ENCODE measurements around the gene FDX2. TPM values are rescaled to one million over a fixed set of nuclear protein-coding genes. Genes with fewer than 3 reads are reported as not detected.

Gene FDX2
- total and polyA plus RNA-seq, 2 experiments from 2014 or later = 24.9 to 49.3 TPM

GRCh38 chr19:10290357-10290875, 25.4 kb downstream of the FDX2 start:
- H3K79me2 ChIP-seq = no peaks in the 10 kb centered on the region
- H3K36me3 ChIP-seq (replicated peaks; ENCODE audit: insufficient read depth, low read depth) = no peaks in the 10 kb centered on the region
- no peak overlapping the region for H3K4me3 ChIP-seq
- H3K9me3 ChIP-seq (ENCODE audit: low read depth) = no peaks in the 10 kb centered on the region
- no peak for DNase-seq (ENCODE audit: low spot score)
- no peaks in the 10 kb centered on the region for H4K20me1 ChIP-seq (ENCODE audit: insufficient read depth, poor library complexity, severe bottlenecking)
- H3K9me2 ChIP-seq (replicated peaks; ENCODE audit: insufficient read depth) = no peaks in the 10 kb centered on the region
- peaks cover 40% of the 10 kb centered on the region for H3K4me1 ChIP-seq (ENCODE audit: insufficient read depth)
- WGBS (ENCODE audit: low lambda C conversion rate, missing lambda C conversion rate) = 4% methylated on average over 30 of the region's 30 CpGs
- peaks cover 87% of the 10 kb centered on the region for H3K27me3 ChIP-seq
- no peak overlapping the region for H2AFZ ChIP-seq
- TF ChIP-seq EZH2phosphoT487 (IDR thresholded peaks at IDR 0.05; ENCODE audit: low read depth, severe bottlenecking, unreplicated experiment) (no peak), EZH2 (IDR thresholded peaks at IDR 0.05; ENCODE audit: borderline replicate concordance) (peak; percentile 42)
- TF ChIP-seq, protein P1, sequence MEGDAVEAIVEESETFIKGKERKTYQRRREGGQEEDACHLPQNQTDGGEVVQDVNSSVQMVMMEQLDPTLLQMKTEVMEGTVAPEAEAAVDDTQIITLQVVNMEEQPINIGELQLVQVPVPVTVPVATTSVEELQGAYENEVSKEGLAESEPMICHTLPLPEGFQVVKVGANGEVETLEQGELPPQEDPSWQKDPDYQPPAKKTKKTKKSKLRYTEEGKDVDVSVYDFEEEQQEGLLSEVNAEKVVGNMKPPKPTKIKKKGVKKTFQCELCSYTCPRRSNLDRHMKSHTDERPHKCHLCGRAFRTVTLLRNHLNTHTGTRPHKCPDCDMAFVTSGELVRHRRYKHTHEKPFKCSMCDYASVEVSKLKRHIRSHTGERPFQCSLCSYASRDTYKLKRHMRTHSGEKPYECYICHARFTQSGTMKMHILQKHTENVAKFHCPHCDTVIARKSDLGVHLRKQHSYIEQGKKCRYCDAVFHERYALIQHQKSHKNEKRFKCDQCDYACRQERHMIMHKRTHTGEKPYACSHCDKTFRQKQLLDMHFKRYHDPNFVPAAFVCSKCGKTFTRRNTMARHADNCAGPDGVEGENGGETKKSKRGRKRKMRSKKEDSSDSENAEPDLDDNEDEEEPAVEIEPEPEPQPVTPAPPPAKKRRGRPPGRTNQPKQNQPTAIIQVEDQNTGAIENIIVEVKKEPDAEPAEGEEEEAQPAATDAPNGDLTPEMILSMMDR (IDR thresholded peaks at IDR 0.05; ENCODE audit: poor library complexity) = no peak
- peak overlapping the region; percentile 80 for H3K4me2 ChIP-seq
- H3K27ac ChIP-seq = no peak overlapping the region

DNA sequence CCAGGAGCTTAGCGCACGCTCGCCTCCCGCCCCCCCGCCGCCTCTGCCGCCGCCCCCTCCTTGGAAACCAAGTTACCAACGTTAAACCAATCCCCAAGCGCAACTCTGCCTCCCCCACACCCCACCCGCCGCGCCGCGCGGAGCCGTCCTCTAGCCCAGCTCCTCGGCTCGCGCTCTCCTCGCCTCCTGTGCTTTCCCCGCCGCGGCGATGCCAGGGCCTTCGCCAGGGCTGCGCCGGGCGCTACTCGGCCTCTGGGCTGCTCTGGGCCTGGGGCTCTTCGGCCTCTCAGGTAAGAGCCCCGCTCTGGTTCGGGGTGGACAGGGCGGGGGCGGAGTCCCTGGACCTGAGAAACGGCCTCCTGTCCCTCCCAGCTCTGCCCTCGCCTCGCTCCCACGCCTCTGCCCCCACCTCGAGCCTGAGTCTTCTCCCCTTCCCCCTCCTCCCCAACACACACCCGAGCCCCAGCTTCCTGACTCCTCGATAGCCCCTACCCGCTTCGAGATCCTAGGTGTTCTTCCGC, 25.9 kb downstream of the FDX2 start, which contains the start of gene ICAM5:
Gene ICAM5, plus strand, starts transcription at position 117 of the 521 bp plus-strand sequence. Its CDS starts 92 bp downstream, at position 209.
- H3K9me3 ChIP-seq (ENCODE audit: low read depth) = no peaks in the 10 kb centered on the region
- H3K4me2 ChIP-seq = peak within 1 kb of the TSS; percentile 80
- H3K79me2 ChIP-seq = no peaks in the 10 kb centered on the region
- peak within 1 kb of the TSS; percentile 52 for H3K4me3 ChIP-seq
- no peaks in the 10 kb centered on the region for H4K20me1 ChIP-seq (ENCODE audit: insufficient read depth, poor library complexity, severe bottlenecking)
- DNase-seq (ENCODE audit: low spot score) = no peak
- peak; percentile 1 for TF ChIP-seq EZH2 (IDR thresholded peaks at IDR 0.05; ENCODE audit: borderline replicate concordance)
- TF ChIP-seq, protein P1 (IDR thresholded peaks at IDR 0.05; ENCODE audit: poor library complexity) = no peak
- no peak for TF ChIP-seq EZH2phosphoT487 (IDR thresholded peaks at IDR 0.05; ENCODE audit: low read depth, severe bottlenecking, unreplicated experiment)
- no peaks in the 10 kb centered on the region for H3K36me3 ChIP-seq (replicated peaks; ENCODE audit: insufficient read depth, low read depth)
- peaks cover 82% of the 10 kb centered on the region for H3K27me3 ChIP-seq
- no peaks in the 10 kb centered on the region for H3K9me2 ChIP-seq (replicated peaks; ENCODE audit: insufficient read depth)
- peaks cover 39% of the 10 kb centered on the region for H3K4me1 ChIP-seq (ENCODE audit: insufficient read depth)
- H2AFZ ChIP-seq = peak within 1 kb of the TSS; percentile 83
- no peak within 1 kb of the TSS for H3K27ac ChIP-seq
- WGBS (ENCODE audit: low lambda C conversion rate, missing lambda C conversion rate) = 7% methylated on average over 25 of the region's 45 CpGs

GRCh38 chr19:10289167-10289835, 26.5 kb downstream of the FDX2 start:
- no peak overlapping the region for H3K27ac ChIP-seq
- H2AFZ ChIP-seq = peak overlapping the region; percentile 83
- 2% methylated on average over 44 of the region's 50 CpGs for WGBS (ENCODE audit: low lambda C conversion rate, missing lambda C conversion rate)
- H3K36me3 ChIP-seq (replicated peaks; ENCODE audit: insufficient read depth, low read depth) = no peaks in the 10 kb centered on the region
- peak overlapping the region; percentile 52 for H3K4me3 ChIP-seq
- peaks cover 76% of the 10 kb centered on the region for H3K27me3 ChIP-seq
- no peaks in the 10 kb centered on the region for H3K9me2 ChIP-seq (replicated peaks; ENCODE audit: insufficient read depth)
- DNase-seq (ENCODE audit: low spot score) = peak; percentile 68
- H3K4me2 ChIP-seq = peak overlapping the region; percentile 80
- TF ChIP-seq EZH2 (IDR thresholded peaks at IDR 0.05; ENCODE audit: borderline replicate concordance) = no peak
- peak; percentile 54 for TF ChIP-seq EZH2phosphoT487 (IDR thresholded peaks at IDR 0.05; ENCODE audit: low read depth, severe bottlenecking, unreplicated experiment)
- no peaks in the 10 kb centered on the region for H4K20me1 ChIP-seq (ENCODE audit: insufficient read depth, poor library complexity, severe bottlenecking)
- H3K79me2 ChIP-seq = no peaks in the 10 kb centered on the region
- H3K9me3 ChIP-seq (ENCODE audit: low read depth) = no peaks in the 10 kb centered on the region
- H3K4me1 ChIP-seq (ENCODE audit: insufficient read depth) = peaks cover 39% of the 10 kb centered on the region

DNA sequence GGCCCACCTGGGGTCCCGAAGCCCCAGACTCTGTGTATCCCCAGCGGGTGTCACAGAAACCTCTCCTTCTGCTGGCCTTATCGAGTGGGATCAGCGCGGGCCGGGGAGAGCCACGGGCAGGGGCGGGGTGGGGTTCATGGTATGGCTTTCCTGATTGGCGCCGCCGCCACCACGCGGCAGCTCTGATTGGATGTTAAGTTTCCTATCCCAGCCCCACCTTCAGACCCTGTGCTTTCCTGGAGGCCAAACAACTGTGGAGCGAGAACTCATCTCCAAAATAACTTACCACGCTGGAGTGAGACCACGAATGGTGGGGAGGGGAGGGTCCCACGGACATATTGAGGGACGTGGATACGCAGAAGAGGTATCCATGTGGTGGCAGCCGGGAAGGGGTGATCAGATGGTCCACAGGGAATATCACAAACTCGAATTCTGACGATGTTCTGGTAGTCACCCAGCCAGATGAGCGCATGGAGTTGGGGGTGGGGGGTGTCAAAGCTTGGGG, 27.1 kb downstream of the FDX2 start:
- TF ChIP-seq, protein P1 (IDR thresholded peaks at IDR 0.05; ENCODE audit: poor library complexity) = no peak
- TF ChIP-seq EZH2phosphoT487 (IDR thresholded peaks at IDR 0.05; ENCODE audit: low read depth, severe bottlenecking, unreplicated experiment) (no peak), EZH2 (IDR thresholded peaks at IDR 0.05; ENCODE audit: borderline replicate concordance) (no peak)
- Histone ChIP-seq H3K4me3 (no peak overlapping the region), H3K36me3 (replicated peaks; ENCODE audit: insufficient read depth, low read depth) (no peaks in the 10 kb centered on the region), H2AFZ (peak overlapping the region; percentile 83), H3K79me2 (no peaks in the 10 kb centered on the region), H3K9me2 (replicated peaks; ENCODE audit: insufficient read depth) (no peaks in the 10 kb centered on the region), H3K4me1 (ENCODE audit: insufficient read depth) (peaks cover 39% of the 10 kb centered on the region), H3K27me3 (peaks cover 70% of the 10 kb centered on the region), H3K9me3 (ENCODE audit: low read depth) (no peaks in the 10 kb centered on the region), H4K20me1 (ENCODE audit: insufficient read depth, poor library complexity, severe bottlenecking) (no peaks in the 10 kb centered on the region), H3K27ac (no peak overlapping the region), H3K4me2 (peak overlapping the region; percentile 80)
- 8% methylated on average over 20 of the region's 23 CpGs for WGBS (ENCODE audit: low lambda C conversion rate, missing lambda C conversion rate)
- no peak for DNase-seq (ENCODE audit: low spot score)
